Measurements from ENCODE around the gene DPP6.

GRCh38 chr7:154881526-154881925 lies 829.3 kb downstream of the DPP6 start:
- no peak for TF ChIP-seq POLR2A (IDR thresholded peaks at IDR 0.05)
- no peak for TF ChIP-seq CTCF (IDR thresholded peaks at IDR 0.05)
- TF ChIP-seq EP300 (IDR thresholded peaks at IDR 0.05) = no peak

Measured in tibial nerve (tissue), 4 donors.